Activated CD8-positive, alpha-beta memory T cell treated with anti-CD3 and anti-CD28 coated beads for 4 hours (primary cell): ENCODE data around the gene FKBP4.
A peak's percentile ranks its signal among the peaks of the same experiment; 100 is the strongest.

Experiments used
- DNase-seq, 2 donors: peaks; one replicate each; pipeline ENCODE4 v3.0.0-alpha.2; 2020; ENCODE audit warnings: low read depth in 2 of 2

The FKBP4 gene

DNA sequence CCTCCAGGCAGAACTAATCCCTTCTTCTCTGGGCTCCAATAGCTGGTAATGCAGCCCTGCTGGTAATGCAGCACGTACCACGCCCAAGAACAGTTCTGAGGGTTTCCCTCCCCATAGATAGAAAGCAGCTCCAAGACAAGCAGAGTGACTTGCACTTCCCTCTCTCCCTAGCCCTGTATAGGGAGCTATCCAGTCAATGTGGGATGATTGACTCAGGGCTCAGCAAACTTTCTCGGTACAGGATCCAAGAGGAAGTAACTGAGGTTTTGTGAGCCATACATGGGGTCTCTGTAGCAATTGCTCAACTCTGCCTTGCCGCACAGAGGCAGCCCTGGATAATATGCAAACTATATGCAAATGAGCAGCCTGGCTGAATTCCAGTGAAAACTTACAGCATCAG is 15.5 kb upstream of the FKBP4 start:
- DNase-seq, result no peak

- DNase-seq, result peak in 1 of 2 donors; percentile 18
Measured at GRCh38 chr12:2783936-2784600, 10.7 kb upstream of the FKBP4 start.

DNA sequence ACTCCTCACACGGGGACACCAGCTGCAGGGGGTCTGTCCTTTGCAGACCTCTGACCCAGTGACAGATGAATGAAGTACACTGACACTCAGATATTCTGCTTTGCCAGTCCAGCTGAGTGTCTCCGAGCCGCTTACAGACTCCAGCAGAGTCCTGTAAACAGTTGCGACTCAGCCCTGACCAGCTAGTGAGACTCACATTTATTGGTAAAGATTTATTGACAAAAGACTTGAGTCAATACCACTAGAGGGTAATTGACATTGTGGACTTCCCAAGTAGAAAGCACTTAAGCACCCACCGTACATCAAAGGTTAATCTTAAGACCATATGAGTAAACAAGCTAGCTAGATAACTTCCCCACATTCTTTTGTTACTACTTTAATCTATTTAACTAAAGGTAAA is 9.8 kb upstream of the FKBP4 start:
- DNase-seq, result no peak

GRCh38 chr12:2791089-2791488 is 3.7 kb upstream of the FKBP4 start:
- no peak for DNase-seq

DNA sequence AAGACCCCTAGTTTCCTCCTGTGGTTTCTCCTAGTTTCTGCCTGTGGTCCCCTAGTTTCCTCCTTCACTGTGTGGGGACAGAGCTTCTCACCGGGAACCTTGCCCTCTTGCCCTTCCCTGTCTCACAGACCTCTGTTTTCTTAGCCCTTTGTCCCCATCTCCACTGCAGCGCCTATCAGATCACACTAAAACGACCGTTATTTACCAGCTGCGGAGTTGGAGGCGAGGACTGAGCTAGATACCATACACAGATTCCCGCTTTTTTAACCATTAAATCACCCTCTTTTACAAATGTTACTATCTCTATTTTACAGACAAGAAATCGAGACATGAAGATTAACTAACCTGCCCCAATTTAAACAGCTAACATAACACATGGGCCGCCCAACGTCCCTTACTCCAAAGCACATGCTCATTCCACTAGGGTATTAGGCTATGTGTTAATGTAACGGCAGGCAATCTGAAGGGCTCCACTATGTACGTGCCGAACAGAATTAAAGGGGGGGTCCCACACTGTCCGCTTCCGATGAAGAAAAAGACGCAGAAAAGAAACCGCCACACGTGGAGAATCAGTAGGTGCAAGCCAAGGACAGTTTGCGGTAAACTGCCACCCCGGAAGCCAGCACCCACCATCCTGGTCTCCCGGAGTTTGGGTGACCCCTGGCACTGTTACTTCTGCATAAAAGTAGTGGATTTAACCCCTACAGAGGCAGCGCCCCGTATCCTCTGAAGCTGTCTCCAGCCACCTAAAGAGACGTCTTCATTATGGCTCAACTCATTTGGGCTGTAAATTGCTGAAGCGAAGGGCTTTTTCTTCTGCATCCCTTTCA is 1.9 kb upstream of the FKBP4 start:
- DNase-seq, result no peak

DNA sequence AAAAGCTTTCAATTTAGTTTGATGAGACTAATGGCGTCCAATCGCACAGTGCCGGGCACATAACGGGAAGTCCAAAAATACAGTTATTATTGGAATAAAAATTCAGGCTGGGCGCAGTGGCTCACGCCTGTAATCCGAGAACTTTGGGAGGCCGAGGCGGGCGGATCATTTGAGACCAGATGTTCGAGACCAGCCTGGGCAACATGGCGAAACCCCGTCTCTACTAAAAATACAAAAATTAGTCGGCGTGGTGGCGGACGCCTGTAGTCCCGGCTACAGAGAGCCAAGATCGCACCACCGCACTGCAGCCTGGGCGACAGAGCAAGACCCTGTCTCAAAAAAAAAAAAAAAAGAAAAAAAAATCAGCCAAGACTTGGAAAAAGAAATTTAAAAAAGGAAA is 1.2 kb upstream of the FKBP4 start:
- no peak for DNase-seq

GRCh38 chr12:2794191-2794735 is 507 bp upstream of the FKBP4 start:
- DNase-seq, result no peak

DNA sequence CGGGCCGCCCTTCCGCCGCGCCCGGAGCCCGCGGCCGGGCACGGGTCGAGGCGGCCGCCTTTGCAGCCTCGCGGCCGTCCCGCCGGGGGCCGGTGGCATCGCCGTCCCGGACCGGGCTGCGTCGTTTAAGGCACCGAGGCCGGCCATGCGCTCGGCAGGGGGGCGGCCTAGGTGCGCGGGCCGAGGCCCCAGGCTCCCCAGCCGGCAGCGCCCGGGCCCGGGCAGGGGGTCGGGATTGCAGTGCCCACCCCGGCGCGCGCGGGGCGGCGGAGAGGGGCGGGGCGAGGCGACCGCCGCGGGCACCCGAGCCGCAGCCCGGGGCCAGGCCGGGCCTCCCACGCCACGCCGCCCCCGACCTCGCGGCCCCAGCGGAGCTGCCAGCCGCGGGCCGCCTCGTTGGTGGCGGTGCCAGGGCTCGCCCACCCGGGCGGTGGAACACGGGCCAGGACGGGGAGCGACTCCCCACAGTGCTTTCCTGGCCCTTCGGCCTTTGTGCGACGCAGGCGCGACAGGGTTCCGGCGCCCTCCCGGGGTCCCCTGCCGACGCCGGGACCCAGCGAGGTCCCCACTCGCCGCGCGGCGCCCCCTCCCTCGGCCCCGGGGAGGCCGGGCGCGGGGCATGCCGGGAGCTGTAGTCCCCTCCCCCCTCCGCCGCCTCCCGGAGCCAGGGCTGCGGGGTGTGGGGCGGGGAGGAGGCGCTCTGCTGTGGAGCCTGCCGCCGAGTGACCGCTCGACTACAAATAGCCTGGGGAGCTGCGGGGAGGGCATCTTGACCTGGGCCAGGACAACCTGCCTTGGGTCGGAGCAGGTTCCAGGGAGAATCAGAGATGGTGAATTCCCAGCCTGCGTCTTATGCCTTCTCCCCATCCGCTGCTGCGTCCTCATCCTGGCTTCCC is 769 bp downstream of the FKBP4 start:
- DNase-seq, result peak; percentile 36 to 49

- DNase-seq, result no peak
Measured at GRCh38 chr12:2796187-2796666, 1.5 kb downstream of the FKBP4 start.

GRCh38 chr12:2797721-2798418 is 3.1 kb downstream of the FKBP4 start:
- DNase-seq, result no peak

DNA sequence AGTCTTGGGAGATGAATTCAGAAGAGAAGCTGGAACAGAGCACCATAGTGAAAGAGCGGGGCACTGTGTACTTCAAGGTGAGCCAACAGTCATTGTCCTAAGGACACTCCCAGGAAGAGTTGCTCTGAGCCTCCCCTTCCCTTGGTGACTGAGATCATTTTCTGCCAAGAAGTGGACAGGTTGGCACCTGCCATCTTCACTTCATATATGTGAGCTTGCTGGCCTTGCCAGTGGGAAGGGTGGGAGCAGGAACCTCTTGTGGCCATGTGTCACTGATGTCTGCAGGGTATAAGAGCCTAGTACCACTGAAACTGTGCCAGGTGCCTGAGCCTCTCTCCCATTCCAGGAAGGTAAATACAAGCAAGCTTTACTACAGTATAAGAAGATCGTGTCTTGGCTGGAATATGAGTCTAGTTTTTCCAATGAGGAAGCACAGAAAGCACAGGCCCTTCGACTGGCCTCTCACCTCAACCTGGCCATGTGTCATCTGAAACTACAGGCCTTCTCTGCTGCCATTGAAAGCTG is 5.3 kb downstream of the FKBP4 start:
- DNase-seq, result no peak

DNA sequence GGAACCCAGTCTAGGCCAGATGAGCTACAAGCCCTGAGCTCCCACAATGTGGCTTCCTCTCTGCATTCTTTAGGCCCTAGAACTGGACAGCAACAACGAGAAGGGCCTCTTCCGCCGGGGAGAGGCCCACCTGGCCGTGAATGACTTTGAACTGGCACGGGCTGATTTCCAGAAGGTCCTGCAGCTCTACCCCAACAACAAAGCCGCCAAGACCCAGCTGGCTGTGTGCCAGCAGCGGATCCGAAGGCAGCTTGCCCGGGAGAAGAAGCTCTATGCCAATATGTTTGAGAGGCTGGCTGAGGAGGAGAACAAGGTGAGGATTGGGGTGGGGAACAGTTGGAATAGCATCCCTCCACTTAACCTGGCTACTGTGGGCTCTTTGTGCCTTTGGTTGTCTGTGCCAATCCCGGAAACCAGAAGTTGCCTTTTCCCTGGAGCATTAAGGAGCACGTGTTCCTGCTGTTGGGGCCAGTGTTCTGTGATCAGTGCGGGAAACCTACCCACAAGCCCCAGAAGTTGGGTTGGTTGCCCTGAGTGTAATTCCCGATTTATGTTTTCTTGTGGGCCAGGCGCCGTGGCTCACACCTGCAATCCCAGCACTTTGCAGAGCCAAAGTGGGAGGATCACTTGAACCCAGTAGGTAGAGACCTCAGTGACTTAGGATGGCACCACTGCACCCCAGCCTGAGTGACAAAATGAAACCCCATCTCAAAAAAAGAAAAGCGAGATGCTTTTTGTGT is 6.4 kb downstream of the FKBP4 start:
- no peak for DNase-seq

DNA sequence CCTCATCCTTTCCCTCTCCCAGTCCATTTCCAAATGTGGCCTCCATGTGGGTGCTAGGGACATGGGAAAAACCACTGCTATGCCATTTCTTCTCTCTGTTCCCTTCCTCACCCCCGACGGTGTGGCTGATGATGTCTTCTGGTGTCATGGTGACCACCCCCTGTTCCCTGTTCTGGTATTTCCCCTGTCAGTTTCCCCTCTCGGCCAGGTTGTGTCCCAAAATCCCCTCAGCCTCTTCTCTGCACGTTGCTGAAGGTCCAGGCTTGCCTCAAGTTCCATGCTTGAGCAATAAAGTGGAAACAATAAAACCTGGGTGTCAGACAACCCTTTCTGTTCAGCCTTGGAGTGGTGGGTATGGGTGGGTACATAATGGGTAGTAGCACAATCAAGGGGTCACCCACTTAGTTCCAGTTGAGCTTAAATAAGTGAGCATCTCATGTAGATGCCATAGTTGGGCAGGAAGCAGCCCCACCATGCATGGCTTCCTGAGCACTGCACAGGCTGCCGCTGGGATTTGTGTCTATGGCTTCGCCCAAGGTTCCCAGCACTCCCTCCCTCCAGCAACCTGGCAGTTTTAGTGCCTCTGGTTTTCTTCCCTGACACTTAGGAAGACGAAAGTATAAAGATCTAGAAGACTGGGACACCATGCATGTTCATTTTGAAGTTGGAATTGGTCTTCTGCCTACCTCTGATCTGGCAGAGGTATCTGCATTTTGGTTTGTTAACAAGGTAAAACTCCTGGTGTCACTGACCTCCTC is 9.0 kb downstream of the FKBP4 start:
- no peak for DNase-seq

GRCh38 chr12:2804393-2805142 is 9.8 kb downstream of the FKBP4 start:
- no peak for DNase-seq

- no peak for DNase-seq
Measured at GRCh38 chr12:2805143-2805520, 10.4 kb downstream of the FKBP4 start.

- no peak for DNase-seq
Measured at GRCh38 chr12:2806700-2807099, 11.9 kb downstream of the FKBP4 start.

- no peak for DNase-seq
Measured at GRCh38 chr12:2811801-2812200, 17.0 kb downstream of the FKBP4 start.

DNA sequence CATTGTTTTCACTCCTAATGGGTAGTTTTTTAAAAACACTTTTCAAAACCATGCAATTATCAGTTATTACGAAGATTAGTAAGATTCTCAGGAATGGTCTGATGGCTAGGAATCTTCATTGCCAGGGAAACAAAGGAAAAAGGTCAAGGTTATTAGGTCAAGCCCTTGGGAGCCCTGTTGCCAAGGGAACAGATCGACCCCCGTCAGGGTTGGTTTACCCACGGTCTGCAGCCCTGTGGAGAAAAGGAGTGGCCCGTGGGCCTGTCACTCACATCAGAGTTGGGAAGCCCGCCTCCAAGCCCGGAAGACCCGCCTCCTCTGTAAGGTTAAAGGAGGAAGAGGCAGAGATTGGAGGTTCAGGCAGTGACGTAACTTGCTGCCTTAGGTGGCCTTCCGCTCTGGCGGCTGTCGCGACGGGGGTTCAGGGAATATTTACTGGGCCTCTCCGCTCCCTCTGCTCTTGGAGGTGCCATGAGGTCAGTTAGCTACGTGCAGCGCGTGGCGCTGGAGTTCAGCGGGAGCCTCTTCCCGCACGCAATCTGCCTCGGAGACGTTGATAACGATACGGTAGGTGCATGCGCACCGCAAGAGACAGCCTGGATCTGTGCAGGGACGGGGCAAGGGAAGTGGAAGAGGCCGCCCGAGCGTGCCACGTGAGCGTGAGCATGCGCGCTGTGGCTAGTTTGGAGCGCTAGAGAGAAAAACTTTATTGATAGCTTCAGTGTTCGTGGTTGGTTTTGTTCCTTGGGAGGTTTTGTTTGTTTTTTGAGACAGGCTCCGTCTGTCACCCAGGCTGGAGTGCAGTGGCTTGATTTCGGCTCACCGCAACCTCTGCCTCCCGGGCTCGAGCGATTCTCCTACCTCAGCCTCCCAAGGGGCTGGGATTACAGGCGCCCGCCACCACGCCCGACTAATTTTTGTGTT is 17.8 kb downstream of the FKBP4 start, which contains the start of gene ITFG2:
Gene ITFG2 (plus strand): TSS at position 379 of the 924 bp plus-strand sequence. CDS start 93 bp downstream, at position 472.
- peak; percentile 89 to 95 for DNase-seq
